HepG2 (cell line): Measurements from ENCODE around the gene CAPN3. TPM values are rescaled to one million over a fixed set of nuclear protein-coding genes. Genes with fewer than 3 reads are reported as not detected.

ENCODE experiments used
- ATAC-seq: fragments of 200-7000 bp; cut with Tn5 transposase; 3 replicates; pipeline ENCODE4 v1.9.1; 2020; ENCODE audit warnings: mild to moderate bottlenecking, moderate library complexity
- BruUV-seq: library from RNA; stranded (reverse); fragments of 400-500 nt; replicated peaks from 2 replicates; lab custom pipeline; 2021; lab: Mats Ljungman, UMichigan
- CTCF ChIA-PET: fragments of 300-600 bp; formaldehyde crosslinking; extraction: SDS; loops from one replicate; lab custom pipeline; 2021; ENCODE audit warnings: low total read pairs, inconsistent platforms, low intra/inter-chr PET ratio; lab: Yijun Ruan, JAX
- POLR2A ChIA-PET: fragments of 350-600 bp; sonication (Branson Sonifier 250); formaldehyde crosslinking; loops from one replicate; lab custom pipeline; 2020; ENCODE audit warnings: antibody characterized with exemption, inconsistent platforms; lab: Yijun Ruan, JAX
- DNase-seq: peaks from one replicate; pipeline ENCODE4 v3.0.0-alpha.2; 2015; ENCODE audit warnings: low spot score
- FAIRE-seq: peaks from 3 replicates; lab custom pipeline; 2011; peaks lifted over from hg19 to GRCh38; lab: Jason Lieb, UNC
- H2AFZ ChIP-seq: one replicate; pipeline ENCODE4 v1.6.1; 2011; ENCODE audit warnings: low read length, inconsistent platforms
- H3K27ac ChIP-seq: fragments of 300-600 bp; 3 replicates; pipeline ENCODE4 v1.8.0; 2011; ENCODE audit warnings: mixed run types, mild to moderate bottlenecking, mixed read lengths, low read length, inconsistent platforms; ENCODE audit not compliant: insufficient read depth; ENCODE audit errors: extremely low read length
- H3K27me3 ChIP-seq, 2 experiments: fragments of 200-600 bp in 1 of 2; 2 replicates in 1 of 2; 3 replicates in 1 of 2; pipeline versions ENCODE4 v1.6.0 to v1.8.0; 2011; ENCODE audit warnings: low read length in 2 of 2, mild to moderate bottlenecking in 2 of 2, moderate library complexity in 2 of 2, inconsistent platforms in 1 of 2; ENCODE audit not compliant: insufficient read depth in 2 of 2, control insufficient read depth in 1 of 2
- H3K36me3 ChIP-seq, 2 experiments: fragments of 200-600 bp in 1 of 2; replicated peaks in 1 of 2; 2 replicates in 1 of 2; 3 replicates in 1 of 2; pipeline versions ENCODE4 v1.5.1 to v1.8.0; 2011; ENCODE audit warnings: low read length in 2 of 2, inconsistent platforms in 1 of 2; ENCODE audit not compliant: insufficient read depth in 2 of 2, control insufficient read depth in 1 of 2
- H3K4me1 ChIP-seq: 2 replicates; pipeline ENCODE4 v1.5.1; 2012; ENCODE audit warnings: low read length, inconsistent platforms; ENCODE audit not compliant: insufficient read depth
- H3K4me2 ChIP-seq: 2 replicates; pipeline ENCODE4 v1.6.0; 2011; ENCODE audit warnings: low read depth, low read length, inconsistent platforms
- H3K4me3 ChIP-seq, 3 experiments: fragments of 200-600 bp in 1 of 3; sonication (generic), shearing (Covaris generic) in 1 of 3; replicated peaks in 1 of 3; 2 replicates each; pipeline ENCODE4 v1.5.1; 2011 to 2016; ENCODE audit warnings: low read length in 3 of 3, inconsistent platforms in 2 of 3, low read depth in 2 of 3, mild to moderate bottlenecking in 2 of 3, control low read depth in 1 of 3, mixed read lengths in 1 of 3; ENCODE audit not compliant: insufficient read depth in 1 of 3
- H3K79me2 ChIP-seq: one replicate; pipeline ENCODE4 v1.6.1; 2011; ENCODE audit warnings: low read length, inconsistent platforms; ENCODE audit not compliant: insufficient read depth
- H3K9ac ChIP-seq: 2 replicates; pipeline ENCODE4 v1.6.0; 2011; ENCODE audit warnings: mild to moderate bottlenecking, low read depth, low read length, inconsistent platforms; ENCODE audit not compliant: insufficient read depth
- H3K9me3 ChIP-seq: 2 replicates; pipeline ENCODE4 v1.5.1; 2012; ENCODE audit warnings: mild to moderate bottlenecking, low read length
- H4K20me1 ChIP-seq: 2 replicates; pipeline ENCODE4 v1.6.0; 2011; ENCODE audit warnings: inconsistent platforms, mild to moderate bottlenecking, low read length, moderate library complexity; ENCODE audit not compliant: insufficient read depth
- ETV6 ChIP-seq: sonication (generic); formaldehyde crosslinking; conservative IDR thresholded peaks from 2 replicates; pipeline ENCODE4 v1.4.0; 2020; ENCODE audit warnings: missing genetic modification reagents
- EZH2 ChIP-seq: conservative IDR thresholded peaks from 2 replicates; pipeline ENCODE4 v1.6.1; 2012; ENCODE audit warnings: mild to moderate bottlenecking, low read depth, low read length, moderate library complexity
- HDAC2 ChIP-seq: sonication (generic); formaldehyde crosslinking; IDR thresholded peaks from 2 replicates; pipeline ENCODE4 v1.4.0; 2020; ENCODE audit warnings: missing genetic modification reagents
- KLF9 ChIP-seq: IDR thresholded peaks from 2 replicates; pipeline ENCODE4 v1.6.1; 2016; ENCODE audit warnings: low read depth
- MAFK ChIP-seq, 2 experiments: IDR thresholded peaks in 1 of 2; conservative IDR thresholded peaks in 1 of 2; 2 replicates each; pipeline ENCODE4 v1.6.1; 2011; ENCODE audit warnings: improper control_type of control experiment in 2 of 2, low read length in 2 of 2
- MIER2 ChIP-seq: IDR thresholded peaks from 2 replicates; pipeline ENCODE4 v1.6.1; 2016; ENCODE audit warnings: missing biosample characterization, missing genetic modification reagents
- MIER3 ChIP-seq: IDR thresholded peaks from 2 replicates; pipeline ENCODE4 v1.6.1; 2016; ENCODE audit warnings: missing compliant biosample characterization, borderline replicate concordance
- MYPOP ChIP-seq: sonication (generic); formaldehyde crosslinking; IDR thresholded peaks from 2 replicates; pipeline ENCODE4 v1.8.1; 2023; ENCODE audit warnings: mild to moderate bottlenecking, moderate library complexity, missing genetic modification reagents
- NFE2L1 ChIP-seq: sonication (generic); formaldehyde crosslinking; IDR thresholded peaks from 2 replicates; pipeline ENCODE4 v1.4.0; 2020; ENCODE audit warnings: missing genetic modification reagents, mild to moderate bottlenecking, borderline replicate concordance
- POLR2G ChIP-seq: fragments of 200-400 bp; formaldehyde crosslinking; IDR thresholded peaks from 2 replicates; pipeline ENCODE4 v1.6.1; 2018; ENCODE audit warnings: mild to moderate bottlenecking, low read depth, low read length, moderate library complexity
- SNAPC2 ChIP-seq: sonication (generic); formaldehyde crosslinking; IDR thresholded peaks from 2 replicates; pipeline ENCODE4 v1.8.1; 2022; ENCODE audit warnings: mild to moderate bottlenecking, missing genetic modification reagents
- TCF12 ChIP-seq, 2 experiments: fragments of 450-650 bp in 1 of 2; sonication (generic) in 1 of 2; formaldehyde crosslinking in 1 of 2; IDR thresholded peaks; 2 replicates each; pipeline versions ENCODE4 v1.6.1 to v1.8.0; 2017 to 2022; ENCODE audit warnings: antibody characterized with exemption in 1 of 2, mild to moderate bottlenecking in 1 of 2, missing genetic modification reagents in 1 of 2, moderate library complexity in 1 of 2
- ZBED4 ChIP-seq: sonication (generic); formaldehyde crosslinking; IDR thresholded peaks from 2 replicates; pipeline ENCODE4 v1.4.0; 2020; ENCODE audit warnings: missing genetic modification reagents, borderline replicate concordance
- ZNF180 ChIP-seq: sonication (generic); formaldehyde crosslinking; IDR thresholded peaks from 2 replicates; pipeline ENCODE4 v1.4.0; 2020; ENCODE audit warnings: low read depth, missing genetic modification reagents, borderline replicate concordance
- ZNF547 ChIP-seq: sonication (generic); formaldehyde crosslinking; IDR thresholded peaks from 2 replicates; pipeline ENCODE4 v1.5.1; 2020; ENCODE audit warnings: mild to moderate bottlenecking, missing genetic modification reagents
- ZNF749 ChIP-seq: sonication (generic); formaldehyde crosslinking; IDR thresholded peaks from 2 replicates; pipeline ENCODE4 v1.8.0; 2022; ENCODE audit warnings: mild to moderate bottlenecking, missing genetic modification reagents, moderate library complexity, borderline replicate concordance
- ZNF839 ChIP-seq: sonication (generic); formaldehyde crosslinking; IDR thresholded peaks from 2 replicates; pipeline ENCODE4 v1.4.0; 2020; ENCODE audit warnings: missing genetic modification reagents, mild to moderate bottlenecking, borderline replicate concordance
- ZNF891 ChIP-seq: sonication (generic); formaldehyde crosslinking; IDR thresholded peaks from 2 replicates; pipeline ENCODE4 v1.5.0; 2020; ENCODE audit warnings: mild to moderate bottlenecking, missing genetic modification reagents
- WGBS: methylation state at CpG from one replicate; pipeline ENCODE4 v1.1.6; 2017; ENCODE audit warnings: low lambda C conversion rate; 5-methylcytosine and 5-hydroxymethylcytosine counted together
- in situ Hi-C: cut with HindIII; loops from 2 replicates; pipeline ENCODE4 v1.10.0; 2017; ENCODE audit warnings: low pct_unique_long_range_greater_than_20kb; ENCODE audit not compliant: extremely low pct_ligation_motif_present
- intact Hi-C: fragments of 100-400 bp; cut with micrococcal nuclease; formaldehyde crosslinking; loops from one replicate; pipeline ENCODE4 v1.10.0; 2022; ENCODE audit not compliant: unreplicated experiment
- polyA plus RNA-seq, 8 experiments: library from polyadenylated mRNA; depleted of rRNA in 3 of 8; stranded (reverse) in 7 of 8; unstranded in 1 of 8; fragments of >200 nt; fragmentation: Illumina TruSeq in 4 of 8; extraction: Trizol in 4 of 8; gene quantifications; 2 replicates each; pipeline versions ENCODE4 v1.2.1 to v1.2.3, GENCODE V29; 2011 to 2016; ENCODE audit warnings: low read depth in 4 of 8, missing spikeins in 1 of 8, mixed read lengths in 1 of 8; ENCODE audit not compliant: insufficient read depth in 1 of 8
- total RNA-seq, 5 experiments: library from RNA; depleted of rRNA; stranded (reverse); fragments of >200 nt; fragmentation: Illumina TruSeq; extraction: Trizol; gene quantifications; 2 replicates each; pipeline ENCODE4 v1.2.3, GENCODE V29; 2016; ENCODE audit warnings: low read depth in 1 of 5

CAPN3 gene
- total and polyA plus RNA-seq, 2 of the 13 experiments (the other 11 are each of a cell fraction or from before 2014, with no cell fraction given), result 1.3 to 4.6 TPM

- Histone ChIP-seq H3K9me3 (no peaks in the 10 kb centered on the region), H3K27me3 (no peaks in the 10 kb centered on the region), H4K20me1 (no peaks in the 10 kb centered on the region), H3K4me1 (no peaks in the 10 kb centered on the region), H3K9ac (no peak overlapping the region), H3K27ac (no peak overlapping the region), H3K36me3 (peaks cover 0 to 1% of the 10 kb centered on the region in 2 experiments; a peak in 1 of 5 replicates), H3K79me2 (no peaks in the 10 kb centered on the region), H3K4me2 (no peak overlapping the region), H3K4me3 (no peak overlapping the region), H2AFZ (no peak overlapping the region)
- intact Hi-C loops, result no loop called here
- ATAC-seq (no peak), DNase-seq (no peak), FAIRE-seq (no peak)
- POLR2A ChIA-PET, result no interaction called here
- in situ Hi-C loops, result no loop called here
- 83% methylated on average over 5 of the region's 6 CpGs for WGBS
- CTCF ChIA-PET, result no interaction called here
- TF ChIP-seq POLR2G (no peak), ZNF839 (CRISPR knock-in tag) (no peak), NFE2L1 (no peak), ZBED4 (CRISPR knock-in tag) (no peak), TCF12 (IDR thresholded peaks at IDR 0.05) (no peak), TCF12 (CRISPR knock-in tag; IDR thresholded peaks at IDR 0.05) (no peak), HDAC2 (CRISPR knock-in tag) (no peak), ZNF749 (CRISPR knock-in tag) (no peak), KLF9 (CRISPR knock-in tag) (no peak), SNAPC2 (CRISPR knock-in tag) (no peak), EZH2 (no peak), MAFK (conservative IDR thresholded peaks at IDR 0.05 in 1 of 2, IDR thresholded peaks at IDR 0.05 in 1 of 2; ENCODE audit: low read length in 2 of 2) (no peak), MIER2 (CRISPR knock-in tag) (no peak), ZNF891 (CRISPR knock-in tag) (no peak), MYPOP (CRISPR knock-in tag) (no peak), MIER3 (CRISPR knock-in tag) (no peak), ZNF547 (CRISPR knock-in tag) (no peak), ETV6 (CRISPR knock-in tag) (no peak), ZNF180 (no peak)
- no TSS peak for BruUV-seq
Observed at GRCh38 chr15:42343596-42344232, 15.6 kb upstream of the CAPN3 start.
